ENCODE results near the gene ABCD4. TPM values are rescaled to one million over a fixed set of nuclear protein-coding genes. Genes with fewer than 3 reads are reported as not detected.

The ABCD4 gene
- 22.3 and 24.1 TPM in 2 replicates for total RNA-seq (2014; rRNA removed; shearing (Covaris generic))
- polyA plus RNA-seq (2016; fragmentation: Nextera tagmentation; extraction: Ambion mirVana), result 26.3 and 27.7 TPM in 2 replicates

GRCh38 chr14:74302634-74303569 lies at the start of gene ABCD4:
Gene ABCD4, minus strand, starts transcription at chr14:74302934. Its CDS starts 22 bp downstream, at chr14:74302912.
- 8 to 11% methylated on average over 57 to 58 of the region's 61 CpGs for WGBS, 2 experiments (ENCODE audit: low coverage in 1 of 2, low lambda C conversion rate in 2 of 2, missing lambda C conversion rate in 2 of 2)
- peak within 1 kb of the TSS; percentile 88 for H3K4me3 ChIP-seq
- peak; percentile 94 for DNase-seq
- no peaks in the 10 kb centered on the region for H4K20me1 ChIP-seq (ENCODE audit: insufficient read depth)
- no peaks in the 10 kb centered on the region for H3K27me3 ChIP-seq (replicated peaks; ENCODE audit: insufficient read depth)
- H3K4me2 ChIP-seq (ENCODE audit: unreplicated experiment), result peak within 1 kb of the TSS; percentile 89
- H3K79me2 ChIP-seq (ENCODE audit: insufficient read depth), result peaks cover 40% of the 10 kb centered on the region
- in situ Hi-C loops (cut with MboI), result no loop called here
- H2AFZ ChIP-seq, result peak within 1 kb of the TSS; percentile 100
- H3K9me3 ChIP-seq (ENCODE audit: low read depth), result no peaks in the 10 kb centered on the region
- H3K9ac ChIP-seq, result peak within 1 kb of the TSS; percentile 83
- H3F3A ChIP-seq (ENCODE audit: insufficient read depth), result peaks cover 22% of the 10 kb centered on the region
- H3K27ac ChIP-seq, result peak within 1 kb of the TSS; percentile 68
- no peaks in the 10 kb centered on the region for H3K9me2 ChIP-seq (ENCODE audit: insufficient read depth)
- H3K4me1 ChIP-seq (ENCODE audit: insufficient read depth), result peaks cover 17% of the 10 kb centered on the region
- TF ChIP-seq EZH2phosphoT487 (IDR thresholded peaks at IDR 0.05; ENCODE audit: insufficient read depth, low read depth), result no peak
- TF ChIP-seq EZH2 (IDR thresholded peaks at IDR 0.05; ENCODE audit: insufficient read depth, poor library complexity, severe bottlenecking), result no peak
- no peaks in the 10 kb centered on the region for H3K36me3 ChIP-seq (ENCODE audit: low read depth)

GRCh38 chr14:74350928-74351323 lies 48.2 kb upstream of the ABCD4 start:
- Histone ChIP-seq H3K27me3 (replicated peaks; ENCODE audit: insufficient read depth) (peaks cover 53% of the 10 kb centered on the region), H2AFZ (no peak overlapping the region), H3K27ac (no peak overlapping the region), H3K9me2 (ENCODE audit: insufficient read depth) (no peaks in the 10 kb centered on the region), H3K4me2 (ENCODE audit: unreplicated experiment) (no peak overlapping the region), H3K9ac (no peak overlapping the region), H3K79me2 (ENCODE audit: insufficient read depth) (no peaks in the 10 kb centered on the region), H4K20me1 (ENCODE audit: insufficient read depth) (no peaks in the 10 kb centered on the region), H3K9me3 (ENCODE audit: low read depth) (no peaks in the 10 kb centered on the region), H3K36me3 (ENCODE audit: low read depth) (no peaks in the 10 kb centered on the region), H3F3A (ENCODE audit: insufficient read depth) (no peaks in the 10 kb centered on the region), H3K4me3 (no peak overlapping the region), H3K4me1 (ENCODE audit: insufficient read depth) (no peaks in the 10 kb centered on the region)
- 0% methylated on average over 1 of the region's 1 CpG for WGBS, 2 experiments (ENCODE audit: low coverage in 1 of 2, low lambda C conversion rate in 2 of 2, missing lambda C conversion rate in 2 of 2)
- in situ Hi-C loops (cut with MboI), result no loop called here
- no peak for DNase-seq
- TF ChIP-seq EZH2 (IDR thresholded peaks at IDR 0.05; ENCODE audit: insufficient read depth, poor library complexity, severe bottlenecking) (no peak), EZH2phosphoT487 (IDR thresholded peaks at IDR 0.05; ENCODE audit: insufficient read depth, low read depth) (no peak)

- in situ Hi-C loops (cut with MboI), result no loop called here
- no peak for DNase-seq
Measured at GRCh38 chr14:74350211-74350927, 47.6 kb upstream of the ABCD4 start.

GRCh38 chr14:74349757-74350156 lies 47.0 kb upstream of the ABCD4 start:
- Histone ChIP-seq H3K4me2 (ENCODE audit: unreplicated experiment) (no peak overlapping the region), H3K4me1 (ENCODE audit: insufficient read depth) (no peaks in the 10 kb centered on the region), H3K79me2 (ENCODE audit: insufficient read depth) (no peaks in the 10 kb centered on the region), H3K27ac (no peak overlapping the region), H3K4me3 (no peak overlapping the region), H3F3A (ENCODE audit: insufficient read depth) (no peaks in the 10 kb centered on the region), H3K27me3 (replicated peaks; ENCODE audit: insufficient read depth) (peaks cover 56% of the 10 kb centered on the region), H3K9me3 (ENCODE audit: low read depth) (no peaks in the 10 kb centered on the region), H3K9me2 (ENCODE audit: insufficient read depth) (no peaks in the 10 kb centered on the region), H3K9ac (no peak overlapping the region), H2AFZ (no peak overlapping the region), H4K20me1 (ENCODE audit: insufficient read depth) (no peaks in the 10 kb centered on the region), H3K36me3 (ENCODE audit: low read depth) (no peaks in the 10 kb centered on the region)
- 21 to 32% methylated on average over 4 of the region's 4 CpGs for WGBS, 2 experiments (ENCODE audit: low coverage in 1 of 2, low lambda C conversion rate in 2 of 2, missing lambda C conversion rate in 2 of 2)
- in situ Hi-C loops (cut with MboI), result no loop called here
- TF ChIP-seq EZH2 (IDR thresholded peaks at IDR 0.05; ENCODE audit: insufficient read depth, poor library complexity, severe bottlenecking) (no peak), EZH2phosphoT487 (IDR thresholded peaks at IDR 0.05; ENCODE audit: insufficient read depth, low read depth) (no peak)
- no peak for DNase-seq

More at GRCh38 chr14:74350211-74350927, 47.6 kb upstream of the ABCD4 start:
- Histone ChIP-seq H3K79me2 (ENCODE audit: insufficient read depth) (no peaks in the 10 kb centered on the region), H3K4me2 (ENCODE audit: unreplicated experiment) (no peak overlapping the region), H3K36me3 (ENCODE audit: low read depth) (no peaks in the 10 kb centered on the region), H3K9me3 (ENCODE audit: low read depth) (no peaks in the 10 kb centered on the region), H3K4me3 (no peak overlapping the region), H3K9me2 (ENCODE audit: insufficient read depth) (no peaks in the 10 kb centered on the region), H3F3A (ENCODE audit: insufficient read depth) (no peaks in the 10 kb centered on the region), H4K20me1 (ENCODE audit: insufficient read depth) (no peaks in the 10 kb centered on the region), H3K27me3 (replicated peaks; ENCODE audit: insufficient read depth) (peaks cover 53% of the 10 kb centered on the region), H3K27ac (no peak overlapping the region), H3K9ac (no peak overlapping the region), H3K4me1 (ENCODE audit: insufficient read depth) (no peaks in the 10 kb centered on the region), H2AFZ (no peak overlapping the region)
- WGBS, 2 experiments (ENCODE audit: low coverage in 1 of 2, low lambda C conversion rate in 2 of 2, missing lambda C conversion rate in 2 of 2), result 37 to 42% methylated on average over 11 of the region's 11 CpGs
- TF ChIP-seq EZH2 (IDR thresholded peaks at IDR 0.05; ENCODE audit: insufficient read depth, poor library complexity, severe bottlenecking) (no peak), EZH2phosphoT487 (IDR thresholded peaks at IDR 0.05; ENCODE audit: insufficient read depth, low read depth) (no peak)

Data from GM23248 (cell line).